Measurements from ENCODE around the gene SLC23A1.

Gene SLC23A1

GRCh38 chr5:139392324-139392677 is 9.2 kb upstream of the SLC23A1 start:
- TF ChIP-seq TAF1 (IDR thresholded peaks at IDR 0.05; ENCODE audit: borderline replicate concordance, insufficient read depth, low read length) (no peak), FOXP2 (optimal IDR thresholded peaks at IDR 0.05; ENCODE audit: borderline replicate concordance, extremely low read depth, extremely low read length, insufficient read depth) (no peak), REST (IDR thresholded peaks at IDR 0.05; ENCODE audit: insufficient read depth in 1 of 2, low read depth in 2 of 2, low read length in 2 of 2) (no peak), SIN3A (IDR thresholded peaks at IDR 0.05; ENCODE audit: borderline replicate concordance, insufficient read depth, low read length) (no peak), POLR2AphosphoS5 (IDR thresholded peaks at IDR 0.05; ENCODE audit: low read depth, low read length) (no peak)

- TF ChIP-seq POLR2AphosphoS5 (IDR thresholded peaks at IDR 0.05; ENCODE audit: low read depth, low read length) (no peak), TAF1 (IDR thresholded peaks at IDR 0.05; ENCODE audit: borderline replicate concordance, insufficient read depth, low read length) (no peak), REST (IDR thresholded peaks at IDR 0.05; ENCODE audit: insufficient read depth in 1 of 2, low read depth in 2 of 2, low read length in 2 of 2) (no peak), SIN3A (IDR thresholded peaks at IDR 0.05; ENCODE audit: borderline replicate concordance, insufficient read depth, low read length) (no peak), FOXP2 (optimal IDR thresholded peaks at IDR 0.05; ENCODE audit: borderline replicate concordance, extremely low read depth, extremely low read length, insufficient read depth) (no peak)
Observed at GRCh38 chr5:139391570-139392323, 8.7 kb upstream of the SLC23A1 start.

GRCh38 chr5:139390639-139391569 is 7.8 kb upstream of the SLC23A1 start:
- TF ChIP-seq FOXP2 (optimal IDR thresholded peaks at IDR 0.05; ENCODE audit: borderline replicate concordance, extremely low read depth, extremely low read length, insufficient read depth) = no peak
- TF ChIP-seq SIN3A (IDR thresholded peaks at IDR 0.05; ENCODE audit: borderline replicate concordance, insufficient read depth, low read length) = no peak
- TF ChIP-seq TAF1 (IDR thresholded peaks at IDR 0.05; ENCODE audit: borderline replicate concordance, insufficient read depth, low read length) = no peak
- no peak for TF ChIP-seq REST (IDR thresholded peaks at IDR 0.05; ENCODE audit: insufficient read depth in 1 of 2, low read depth in 2 of 2, low read length in 2 of 2)
- TF ChIP-seq POLR2AphosphoS5 (IDR thresholded peaks at IDR 0.05; ENCODE audit: low read depth, low read length) = no peak

GRCh38 chr5:139389701-139390638 is 6.9 kb upstream of the SLC23A1 start, which contains the start of gene MZB1:
Gene MZB1, minus strand, starts transcription at chr5:139389913. Its CDS starts 57 bp downstream, at chr5:139389856.
- TF ChIP-seq POLR2AphosphoS5 (IDR thresholded peaks at IDR 0.05; ENCODE audit: low read depth, low read length) = no peak
- TF ChIP-seq REST (IDR thresholded peaks at IDR 0.05; ENCODE audit: insufficient read depth in 1 of 2, low read depth in 2 of 2, low read length in 2 of 2) = no peak
- no peak for TF ChIP-seq SIN3A (IDR thresholded peaks at IDR 0.05; ENCODE audit: borderline replicate concordance, insufficient read depth, low read length)
- no peak for TF ChIP-seq FOXP2 (optimal IDR thresholded peaks at IDR 0.05; ENCODE audit: borderline replicate concordance, extremely low read depth, extremely low read length, insufficient read depth)
- no peak for TF ChIP-seq TAF1 (IDR thresholded peaks at IDR 0.05; ENCODE audit: borderline replicate concordance, insufficient read depth, low read length)

Measured in PFSK-1 (cell line).